Transverse colon (tissue), 4 donors: ENCODE results near the gene PPP1R14C. TPM values are rescaled to one million over a fixed set of nuclear protein-coding genes. Genes with fewer than 3 reads are reported as not detected.

ENCODE experiments used
- DNase-seq: peaks from one replicate; pipeline ENCODE4 v3.0.0-alpha.2; 2019
- H3K27ac ChIP-seq, 4 donors: fragments of 200-600 bp; sonication (generic); 2 replicates each; pipeline ENCODE4 v1.5.1; 2016 to 2018; ENCODE audit warnings: inconsistent platforms in 4 of 4
- H3K27me3 ChIP-seq: fragments of 200-600 bp; sonication (generic); 2 replicates; pipeline ENCODE4 v1.5.1; 2017; ENCODE audit warnings: inconsistent platforms
- H3K36me3 ChIP-seq, 4 donors: fragments of 200-600 bp; sonication (generic); 2 replicates each; pipeline ENCODE4 v1.5.1; 2017 to 2019; ENCODE audit warnings: inconsistent platforms in 4 of 4
- H3K4me1 ChIP-seq, 4 donors: fragments of 200-600 bp; sonication (generic); 2 replicates each; pipeline ENCODE4 v1.5.1; 2017 to 2020; ENCODE audit warnings: inconsistent platforms in 4 of 4
- H3K4me3 ChIP-seq, 4 donors: fragments of 200-600 bp; sonication (generic); 1 replicate in 1 of 4; 2 replicates in 3 of 4; pipeline versions ENCODE4 v1.5.1 to v1.6.1; 2017 to 2019; ENCODE audit warnings: inconsistent platforms in 4 of 4
- H3K9me3 ChIP-seq, 2 donors: fragments of 200-600 bp; sonication (generic); 2 replicates each; pipeline ENCODE4 v1.5.1; 2017 to 2019; ENCODE audit warnings: inconsistent platforms in 2 of 2
- EP300 ChIP-seq: sonication (generic); formaldehyde crosslinking; IDR thresholded peaks from one replicate; pipeline ENCODE4 v1.6.1; 2017; ENCODE audit warnings: antibody characterized with exemption, low read depth
- POLR2A ChIP-seq: fragments of 450-650 bp; IDR thresholded peaks from one replicate; pipeline ENCODE4 v1.6.1; 2016; ENCODE audit warnings: antibody characterized with exemption, mild to moderate bottlenecking, moderate library complexity
- POLR2AphosphoS5 ChIP-seq, 3 donors: sonication (generic); formaldehyde crosslinking; IDR thresholded peaks; one replicate each; pipeline ENCODE4 v1.6.1; 2016; ENCODE audit warnings: antibody characterized with exemption in 3 of 3
- WGBS, 2 donors: methylation state at CpG; one replicate each; pipeline ENCODE4 v1.1.5; 2018; ENCODE audit warnings: low coverage in 1 of 2; 5-methylcytosine and 5-hydroxymethylcytosine counted together
- in situ Hi-C, 4 donors: fragments of 200-750 bp; cut with MboI; loops; one replicate each; pipeline versions ENCODE4 v1.15.0 to v1.15.1; 2017; ENCODE audit warnings: low sequenced_read_pairs in 3 of 4, low pct_ligation_motif_present in 1 of 4, low pct_unique_long_range_greater_than_20kb in 1 of 4
- intact Hi-C: fragments of 100-400 bp; cut with DNase I; formaldehyde crosslinking; loops from one replicate; pipeline ENCODE4 v1.15.1; 2023; ENCODE audit warnings: low total_unique reads
- total RNA-seq, 4 donors: library from RNA; depleted of rRNA; stranded (reverse); fragments of >200 nt; gene quantifications; one replicate each; pipeline ENCODE4 v1.1.0, GENCODE V29; 2016
- TF ChIP-seq, protein P1 (sequence below), 5 experiments: fragments of 200-600 bp in 3 of 5; fragments of 450-650 bp in 2 of 5; sonication (generic) in 3 of 5; IDR thresholded peaks; 1 replicate in 2 of 5; 2 replicates in 3 of 5; pipeline ENCODE4 v1.5.1; 2016 to 2017; ENCODE audit warnings: antibody characterized with exemption in 5 of 5, inconsistent platforms in 3 of 5, mild to moderate bottlenecking in 2 of 5, moderate library complexity in 1 of 5

The PPP1R14C gene
- total RNA-seq, 4 donors from 2014 or later = 1.2 to 64.5 (median 38.8) TPM

DNA sequence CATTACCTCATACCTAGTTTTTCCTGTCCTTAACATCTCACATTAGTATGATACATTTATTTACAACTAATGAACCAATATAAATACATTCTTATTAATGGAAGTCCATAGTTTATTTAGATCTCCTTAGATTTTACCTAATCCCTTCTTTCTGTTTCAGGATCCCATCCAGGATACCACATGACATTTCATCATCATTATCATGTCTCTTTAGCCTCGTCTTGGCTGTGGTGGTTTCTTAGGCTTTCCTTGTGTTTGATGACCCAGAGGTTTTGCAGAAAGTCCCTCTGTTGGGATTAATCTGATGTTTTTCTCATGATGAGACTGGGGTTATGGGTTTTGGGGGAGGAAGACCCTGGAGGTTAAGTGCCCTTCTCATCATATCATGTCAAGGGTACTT is 136.7 kb downstream of the PPP1R14C start:
- Histone ChIP-seq H3K9me3 (no peaks in the 10 kb centered on the region), H3K4me1 (peaks cover 0 to 6% (median 2%) of the 10 kb centered on the region in 4 donors), H3K36me3 (no peaks in the 10 kb centered on the region), H3K4me3 (no peak overlapping the region), H3K27me3 (peaks cover 7% of the 10 kb centered on the region), H3K27ac (no peak overlapping the region)
- DNase-seq = no peak
- intact Hi-C loops = no loop called here
- in situ Hi-C loops = no loop called here
- TF ChIP-seq EP300 = no peak
- TF ChIP-seq, protein P1, sequence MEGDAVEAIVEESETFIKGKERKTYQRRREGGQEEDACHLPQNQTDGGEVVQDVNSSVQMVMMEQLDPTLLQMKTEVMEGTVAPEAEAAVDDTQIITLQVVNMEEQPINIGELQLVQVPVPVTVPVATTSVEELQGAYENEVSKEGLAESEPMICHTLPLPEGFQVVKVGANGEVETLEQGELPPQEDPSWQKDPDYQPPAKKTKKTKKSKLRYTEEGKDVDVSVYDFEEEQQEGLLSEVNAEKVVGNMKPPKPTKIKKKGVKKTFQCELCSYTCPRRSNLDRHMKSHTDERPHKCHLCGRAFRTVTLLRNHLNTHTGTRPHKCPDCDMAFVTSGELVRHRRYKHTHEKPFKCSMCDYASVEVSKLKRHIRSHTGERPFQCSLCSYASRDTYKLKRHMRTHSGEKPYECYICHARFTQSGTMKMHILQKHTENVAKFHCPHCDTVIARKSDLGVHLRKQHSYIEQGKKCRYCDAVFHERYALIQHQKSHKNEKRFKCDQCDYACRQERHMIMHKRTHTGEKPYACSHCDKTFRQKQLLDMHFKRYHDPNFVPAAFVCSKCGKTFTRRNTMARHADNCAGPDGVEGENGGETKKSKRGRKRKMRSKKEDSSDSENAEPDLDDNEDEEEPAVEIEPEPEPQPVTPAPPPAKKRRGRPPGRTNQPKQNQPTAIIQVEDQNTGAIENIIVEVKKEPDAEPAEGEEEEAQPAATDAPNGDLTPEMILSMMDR (IDR thresholded peaks at IDR 0.05) = no peak
- TF ChIP-seq POLR2A = no peak
- no peak for TF ChIP-seq POLR2AphosphoS5 (IDR thresholded peaks at IDR 0.05)
- WGBS, 2 donors = 54 to 71% methylated on average over 1 of the region's 1 CpG

DNA sequence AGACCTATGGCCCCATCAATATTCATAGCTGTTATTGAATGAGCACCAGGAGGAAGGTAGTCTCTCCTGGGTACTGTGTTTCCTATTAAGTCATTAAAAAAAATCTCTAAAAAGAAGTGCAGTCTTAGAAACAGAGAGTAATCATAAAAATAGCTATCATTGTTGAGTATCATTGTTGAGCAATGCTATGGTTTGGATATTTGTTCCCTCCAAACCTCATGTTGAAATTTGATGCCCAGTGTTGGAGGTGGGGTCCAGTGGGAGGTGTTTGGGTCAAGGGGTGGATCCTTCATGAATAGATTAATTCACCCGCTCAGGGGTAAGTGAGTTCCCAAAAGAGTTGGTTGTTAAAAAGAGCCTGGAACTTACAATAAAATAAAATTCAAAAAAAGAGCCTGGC is 137.9 kb downstream of the PPP1R14C start:
- H3K4me3 ChIP-seq = no peak overlapping the region
- no peak for TF ChIP-seq EP300
- TF ChIP-seq POLR2AphosphoS5 (IDR thresholded peaks at IDR 0.05) = no peak
- no peak for TF ChIP-seq POLR2A
- TF ChIP-seq, protein P1 (IDR thresholded peaks at IDR 0.05) = no peak
- peaks cover 8% of the 10 kb centered on the region for H3K27me3 ChIP-seq
- 89 to 100% methylated on average over 1 of the region's 1 CpG for WGBS, 2 donors
- intact Hi-C loops (no loop called here), in situ Hi-C loops (no loop called here)
- no peak for DNase-seq
- no peak overlapping the region for H3K27ac ChIP-seq
- H3K36me3 ChIP-seq = no peaks in the 10 kb centered on the region
- H3K9me3 ChIP-seq = no peaks in the 10 kb centered on the region
- peaks cover 0 to 6% (median 2%) of the 10 kb centered on the region in 4 donors for H3K4me1 ChIP-seq

DNA sequence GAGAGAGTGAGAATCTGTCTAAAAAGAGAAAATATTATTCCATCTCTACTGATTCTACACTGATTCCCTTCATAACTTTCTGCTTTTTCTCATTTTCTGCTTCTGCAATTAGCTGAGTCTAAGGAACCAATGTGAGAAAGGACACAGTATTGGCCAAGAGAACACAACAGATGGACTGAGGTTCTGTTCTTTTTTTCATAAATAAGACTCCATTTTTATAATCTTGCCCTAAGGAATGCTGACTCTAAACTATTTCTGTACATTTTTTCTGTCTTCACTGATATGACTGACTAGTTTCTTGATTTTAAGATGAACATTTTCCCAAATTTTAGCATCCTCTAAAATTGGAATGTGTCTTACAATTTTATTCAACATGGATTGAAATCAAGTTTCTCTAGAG is 138.9 kb downstream of the PPP1R14C start:
- Histone ChIP-seq H3K36me3 (no peaks in the 10 kb centered on the region), H3K27me3 (peaks cover 8% of the 10 kb centered on the region), H3K27ac (no peak overlapping the region), H3K4me3 (no peak overlapping the region), H3K4me1 (peaks cover 0 to 6% (median 1%) of the 10 kb centered on the region in 4 donors), H3K9me3 (no peaks in the 10 kb centered on the region)
- intact Hi-C loops (no loop called here), in situ Hi-C loops (no loop called here)
- no peak for DNase-seq
- TF ChIP-seq, protein P1 (IDR thresholded peaks at IDR 0.05) = no peak

DNA sequence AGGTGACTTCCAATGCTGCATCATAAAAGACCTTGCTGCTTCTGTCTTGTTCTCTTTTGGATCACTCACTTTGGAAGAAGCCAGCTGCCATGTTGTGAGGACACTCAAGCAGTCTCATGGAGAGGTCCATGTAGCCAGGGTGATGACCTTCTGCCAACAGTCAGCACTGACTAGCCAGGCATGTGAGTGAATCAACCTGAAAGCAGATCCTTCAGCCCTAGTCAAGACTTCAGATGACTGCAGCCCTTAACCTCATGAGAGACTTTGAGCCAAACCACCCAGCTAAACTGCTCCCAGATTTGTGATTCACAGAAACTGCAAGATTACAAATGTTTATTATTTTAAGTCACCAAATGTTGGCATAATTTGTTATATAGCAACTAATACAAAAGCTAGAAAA is 140.0 kb downstream of the PPP1R14C start:
- H3K4me1 ChIP-seq = peaks cover 0 to 1% (median 0%) of the 10 kb centered on the region in 4 donors
- DNase-seq = no peak
- H3K9me3 ChIP-seq = no peaks in the 10 kb centered on the region
- no peaks in the 10 kb centered on the region for H3K36me3 ChIP-seq
- intact Hi-C loops (no loop called here), in situ Hi-C loops (no loop called here)
- no peak for TF ChIP-seq POLR2A
- TF ChIP-seq EP300 = no peak
- no peak for TF ChIP-seq POLR2AphosphoS5 (IDR thresholded peaks at IDR 0.05)
- TF ChIP-seq, protein P1 (IDR thresholded peaks at IDR 0.05) = no peak
- H3K27me3 ChIP-seq = peaks cover 8% of the 10 kb centered on the region
- H3K27ac ChIP-seq = no peak overlapping the region
- no peak overlapping the region for H3K4me3 ChIP-seq
